HG02981 (cell line): ENCODE results near the gene C2CD2.
A peak's percentile ranks its signal among the peaks of the same experiment; 100 is the strongest.

Source experiments
- ATAC-seq: cut with Tn5 transposase; IDR thresholded peaks from one replicate; pipeline ENCODE4 v1.9.1; 2021; ENCODE audit warnings: mild to moderate bottlenecking, moderate library complexity; ENCODE audit not compliant: unreplicated experiment

C2CD2 gene

GRCh38 chr21:41890355-41890754 is 63.5 kb downstream of the C2CD2 start:
- ATAC-seq, result no peak

- no peak for ATAC-seq
These were observed 65.0 kb downstream of the C2CD2 start for GRCh38 chr21:41888749-41889376.

GRCh38 chr21:41887667-41888066 is 66.2 kb downstream of the C2CD2 start:
- ATAC-seq, result no peak

DNA sequence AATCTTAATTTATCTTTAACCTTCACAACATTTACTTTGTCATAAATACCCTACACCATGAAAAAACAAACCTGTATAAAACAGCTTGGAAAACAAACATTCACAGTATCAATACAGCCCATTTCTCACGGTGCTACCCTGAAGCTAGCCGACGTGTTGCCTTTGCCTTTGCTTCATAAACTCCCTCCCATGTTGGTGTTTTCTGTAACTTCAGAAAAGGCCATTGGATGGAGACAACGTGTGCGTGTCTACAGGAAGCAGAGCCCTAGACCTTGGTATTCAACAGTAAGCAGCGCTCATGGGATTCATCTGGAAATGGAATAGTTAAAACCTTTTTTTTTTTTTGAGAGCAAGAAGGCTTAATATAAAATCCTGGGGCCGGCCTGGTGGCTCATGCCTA is 67.5 kb downstream of the C2CD2 start:
- no peak for ATAC-seq

GRCh38 chr21:41885341-41886024 is 68.3 kb downstream of the C2CD2 start:
- ATAC-seq, result no peak

DNA sequence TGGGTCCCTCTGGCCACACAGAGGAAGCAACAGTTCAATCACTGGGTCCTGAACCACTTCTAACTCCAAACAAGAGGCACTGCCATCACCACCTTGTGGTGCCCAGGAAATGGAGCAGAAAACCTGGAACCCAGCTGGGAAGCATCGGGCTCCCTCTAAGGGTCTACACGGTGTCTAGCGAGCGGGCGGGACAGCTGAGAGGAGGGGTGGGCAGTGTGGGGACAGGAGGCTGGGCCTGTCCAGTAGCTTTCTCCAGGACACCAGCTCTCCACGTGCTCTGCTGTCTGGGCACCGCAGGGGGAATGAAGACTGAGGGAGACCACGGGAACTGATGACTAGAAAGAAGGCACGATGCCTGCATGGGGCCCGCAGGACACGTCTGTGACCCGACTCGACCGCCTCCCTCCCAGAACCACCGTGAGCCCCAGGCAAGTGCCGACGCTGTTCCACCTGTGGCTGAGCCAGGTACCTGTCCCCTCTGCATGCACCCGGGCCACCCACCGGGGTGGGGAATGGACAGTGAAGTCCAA is 69.3 kb downstream of the C2CD2 start:
- ATAC-seq, result no peak

- no peak for ATAC-seq
These were observed 70.2 kb downstream of the C2CD2 start for GRCh38 chr21:41883582-41883981.

DNA sequence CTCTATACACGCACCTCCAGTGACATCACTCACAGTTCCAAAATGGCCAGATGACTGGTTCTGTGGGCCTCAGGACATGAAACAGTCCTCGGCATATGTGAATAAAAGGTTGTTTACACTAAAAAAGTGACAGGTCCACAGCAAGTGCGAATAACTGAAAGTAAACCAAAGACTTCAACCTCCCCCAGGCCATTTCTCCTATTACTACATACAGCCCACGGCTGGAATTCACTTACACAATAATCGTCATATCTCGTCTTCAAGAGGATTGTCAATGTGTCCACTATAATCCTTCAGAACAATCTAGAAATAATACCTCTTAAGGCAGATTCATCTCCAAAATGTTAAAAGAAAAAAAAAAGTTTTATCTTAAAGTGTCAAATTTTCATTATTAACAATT is 72.8 kb downstream of the C2CD2 start:
- no peak for ATAC-seq

GRCh38 chr21:41880153-41880552 is 73.7 kb downstream of the C2CD2 start:
- no peak for ATAC-seq

DNA sequence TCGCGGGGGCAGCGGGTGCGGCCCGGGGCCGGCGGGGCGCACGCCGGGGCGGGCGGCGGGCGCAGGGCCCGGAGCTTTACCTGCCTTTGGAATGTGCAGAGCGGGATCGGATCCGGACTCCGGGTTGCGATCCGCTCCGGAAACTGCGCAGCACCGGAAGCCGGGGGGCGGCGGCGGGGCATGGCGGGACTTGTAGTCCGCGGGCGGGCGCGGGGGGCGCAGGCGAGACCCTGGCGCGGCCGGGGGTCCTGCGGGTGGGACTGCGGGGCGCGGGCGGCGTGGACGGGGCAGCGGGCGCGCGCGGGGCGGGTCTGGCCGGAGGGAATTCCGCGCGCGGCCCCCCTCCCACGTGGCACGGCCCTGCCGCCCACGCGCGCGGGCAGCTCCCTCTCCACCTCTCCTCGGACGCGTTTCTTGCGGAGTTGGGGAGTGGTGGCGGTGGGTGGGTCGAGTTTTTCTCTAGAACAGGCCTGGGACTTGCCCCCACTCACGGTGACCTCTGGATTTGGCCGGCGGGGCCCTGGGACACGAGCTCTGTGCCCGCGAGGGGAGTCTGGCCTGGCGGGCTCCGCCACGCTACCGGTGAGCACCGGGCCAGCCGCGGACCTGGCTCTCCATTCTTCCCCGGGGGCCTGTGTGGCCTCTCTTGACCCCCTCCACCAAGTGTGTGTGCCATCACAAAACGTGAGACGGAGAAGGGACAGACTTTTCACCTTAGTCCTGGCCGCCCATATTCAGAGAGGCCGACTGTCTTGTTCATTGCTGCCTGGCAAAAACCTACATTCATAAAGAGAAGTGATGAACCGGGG is 74.4 kb downstream of the C2CD2 start, which contains the start of gene PRDM15:
TSS of gene PRDM15 (minus strand) at position 155 of the 809 bp plus-strand sequence. CDS start 18,981 bp downstream, outside the sequence.
- ATAC-seq, result peak; percentile 58

DNA sequence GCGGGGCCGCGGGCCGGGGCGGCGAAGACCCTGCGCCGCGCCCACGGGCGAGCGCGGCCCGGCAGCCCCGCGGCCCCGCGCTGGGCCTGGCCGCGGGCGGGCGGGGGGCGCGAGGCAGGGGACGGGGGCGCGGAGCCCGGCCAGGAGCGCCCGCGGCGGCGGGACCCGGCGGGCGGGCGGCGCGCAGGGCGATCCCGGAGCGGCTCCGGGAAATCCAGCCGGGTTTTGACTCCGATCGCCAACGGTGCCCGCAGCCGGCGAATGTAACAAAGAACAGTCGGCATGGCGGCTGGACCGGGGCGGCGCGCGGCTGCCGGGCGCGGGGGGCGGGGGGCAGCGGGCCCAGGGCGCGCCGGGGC is 75.0 kb downstream of the C2CD2 start:
- ATAC-seq, result peak; percentile 52

DNA sequence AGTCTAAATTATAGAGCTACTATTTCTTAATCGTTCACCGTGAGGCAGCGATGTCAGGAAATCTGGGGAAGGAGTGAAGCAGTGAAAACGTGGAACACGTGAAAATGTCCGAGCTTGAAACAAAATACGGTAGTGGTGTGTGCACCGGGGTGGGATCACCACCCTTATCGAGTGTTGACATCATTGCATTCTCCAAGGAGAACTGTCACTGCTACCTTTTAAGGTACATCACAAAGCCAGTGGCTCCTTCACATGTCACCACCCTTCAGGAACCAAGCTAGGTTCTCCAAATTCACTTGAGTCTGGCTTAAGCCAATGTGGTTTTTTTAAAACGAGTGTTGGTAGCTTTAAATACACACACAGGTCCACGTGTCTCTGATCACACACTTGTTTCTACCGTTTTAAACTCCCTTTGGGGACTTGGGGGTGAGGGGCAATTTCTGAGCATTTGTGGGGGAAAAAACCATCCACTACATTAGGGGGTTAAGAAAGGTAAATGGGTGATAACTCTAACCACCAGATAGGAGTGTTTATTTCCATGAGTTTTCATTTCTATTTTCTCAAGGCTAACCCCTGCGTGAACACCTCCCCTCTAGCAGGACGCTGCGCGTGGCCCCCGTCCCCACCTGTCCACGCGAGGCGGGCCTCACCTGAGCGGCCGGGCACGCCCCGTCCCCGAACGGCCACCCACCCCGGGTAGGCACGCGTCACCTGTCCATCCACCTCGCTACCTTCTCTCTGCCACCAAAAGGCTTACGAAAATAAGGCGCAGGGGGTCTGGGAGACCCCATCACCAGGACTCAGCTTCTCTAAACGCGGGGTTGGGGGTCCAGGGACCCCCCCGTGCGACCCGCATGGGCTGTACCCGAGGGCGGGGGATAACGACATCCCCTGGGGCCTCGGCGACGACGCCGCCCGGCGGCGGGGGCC is 75.7 kb downstream of the C2CD2 start:
- peak; percentile 26 for ATAC-seq

DNA sequence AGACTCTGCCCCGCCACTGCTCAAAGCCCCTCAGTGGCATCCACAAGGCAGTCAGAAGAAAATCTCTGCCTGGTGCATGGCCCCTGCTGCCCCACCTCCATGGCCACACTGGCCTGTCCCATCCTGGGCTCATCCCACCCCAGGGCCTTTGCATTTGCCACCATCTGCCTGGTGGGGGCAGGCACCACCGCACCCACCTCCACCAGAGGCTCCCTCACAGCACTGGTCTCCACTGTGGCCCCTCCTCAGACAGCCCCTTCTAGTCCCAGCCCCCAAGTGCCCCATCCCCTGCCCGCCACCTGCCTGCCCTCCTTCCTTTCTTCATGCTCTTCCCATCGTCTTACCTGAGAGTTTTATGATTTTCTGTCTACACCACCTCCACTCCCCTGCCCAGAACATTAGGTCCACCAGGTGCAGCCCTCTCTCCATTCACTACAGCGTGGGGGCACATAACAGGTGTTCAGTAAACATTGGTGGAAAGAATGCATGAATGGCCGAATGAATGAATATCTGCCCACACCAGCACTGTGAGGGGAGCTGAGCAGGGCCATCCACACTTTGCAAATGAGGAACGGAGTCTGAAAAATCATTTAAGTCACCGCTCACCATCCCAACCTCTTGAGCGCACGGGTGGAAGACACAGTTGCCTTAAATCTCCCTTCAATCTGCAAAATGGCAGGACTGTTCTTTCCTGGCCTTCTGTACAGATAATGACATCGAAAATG is 76.7 kb downstream of the C2CD2 start:
- no peak for ATAC-seq

GRCh38 chr21:41876396-41876795 is 77.4 kb downstream of the C2CD2 start:
- no peak for ATAC-seq

GRCh38 chr21:41875086-41875485 is 78.7 kb downstream of the C2CD2 start:
- ATAC-seq, result no peak

GRCh38 chr21:41874611-41875010 is 79.2 kb downstream of the C2CD2 start:
- no peak for ATAC-seq

DNA sequence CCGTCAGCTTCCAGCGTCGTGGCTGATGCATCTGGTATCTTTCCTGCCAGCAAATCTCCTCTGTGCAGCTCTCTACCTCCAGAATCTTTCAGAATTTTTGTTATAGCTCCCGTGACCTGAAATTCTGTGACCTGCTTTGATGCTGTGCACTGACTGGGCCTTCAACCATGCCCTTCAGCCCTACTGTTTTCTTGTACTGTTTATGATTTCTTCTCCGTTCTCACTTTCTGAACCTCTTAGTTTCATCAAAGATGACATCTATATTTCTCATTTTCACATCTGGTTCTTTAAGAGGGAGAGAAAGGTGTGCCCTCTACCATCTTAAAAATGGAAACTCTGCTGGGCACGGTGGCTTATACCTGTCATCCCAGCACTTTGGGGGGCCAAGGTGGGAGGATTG is 80.4 kb downstream of the C2CD2 start:
- no peak for ATAC-seq

- ATAC-seq, result no peak
These were observed 80.8 kb downstream of the C2CD2 start for GRCh38 chr21:41873005-41873404.

DNA sequence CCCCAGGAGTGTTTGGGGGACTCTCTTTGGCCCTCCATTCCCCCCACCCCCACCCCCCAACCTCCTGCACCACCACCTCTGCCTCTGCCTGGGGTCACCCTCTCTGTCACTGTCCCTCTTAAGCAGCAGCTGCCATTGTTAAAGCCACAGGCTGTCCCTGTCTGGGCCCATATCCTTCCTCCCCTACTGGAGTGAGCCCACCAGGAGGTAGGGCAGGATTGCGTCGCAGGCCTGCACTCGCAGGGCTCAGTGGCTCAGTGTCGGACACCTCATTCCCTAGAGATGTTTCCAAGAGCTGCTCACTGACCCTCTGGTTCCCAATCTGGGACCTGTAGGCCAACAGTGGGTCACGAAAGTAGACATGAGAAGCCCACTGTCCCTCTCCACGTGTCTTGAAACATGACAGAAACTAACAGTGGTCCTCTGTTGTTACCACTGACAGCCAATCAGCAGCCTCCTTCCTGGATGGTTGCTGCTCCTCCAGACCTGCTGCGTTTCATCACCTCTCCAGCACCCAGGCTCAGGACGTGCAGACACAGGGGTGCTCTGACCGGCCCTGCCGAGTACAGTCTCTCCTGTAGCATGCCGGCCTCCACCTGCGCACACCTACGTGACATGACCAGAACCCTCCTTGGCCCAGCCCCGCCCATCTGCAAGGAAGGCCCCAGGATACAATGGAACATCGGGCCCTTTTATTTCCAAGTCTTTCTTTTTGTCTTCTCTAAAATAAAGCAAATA is 82.4 kb downstream of the C2CD2 start:
- no peak for ATAC-seq
